Gastrocnemius medialis (tissue), 4 donors: Measurements from ENCODE around the gene TUB. TPM values are rescaled to one million over a fixed set of nuclear protein-coding genes. Genes with fewer than 3 reads are reported as not detected.

Experiments used
- ATAC-seq, 2 donors: fragments of 150-250 bp; one replicate each; pipeline ENCODE4 v1.9.1; 2016
- DNase-seq, 2 donors: peaks; one replicate each; pipeline ENCODE4 v3.0.0-alpha.2; 2019
- H3K27ac ChIP-seq, 4 donors: fragments of 200-600 bp; sonication (generic); 1 replicate in 1 of 4; 2 replicates in 3 of 4; pipeline ENCODE4 v1.5.1; 2016 to 2018; ENCODE audit warnings: mild to moderate bottlenecking in 2 of 4, moderate library complexity in 1 of 4
- H3K27me3 ChIP-seq, 3 donors: fragments of 200-600 bp; sonication (generic) in 2 of 3; 1 replicate in 1 of 3; 2 replicates in 2 of 3; pipeline versions ENCODE4 v1.5.1 to v1.6.0; 2016 to 2019; ENCODE audit warnings: mild to moderate bottlenecking in 1 of 3, moderate library complexity in 1 of 3
- H3K36me3 ChIP-seq, 2 donors: fragments of 200-600 bp; sonication (generic) in 1 of 2; one replicate each; pipeline ENCODE4 v1.5.1; 2017 to 2018
- H3K4me1 ChIP-seq, 2 donors: fragments of 200-600 bp; sonication (generic) in 1 of 2; one replicate each; pipeline ENCODE4 v1.5.1; 2016 to 2017; ENCODE audit warnings: mild to moderate bottlenecking in 2 of 2
- H3K4me3 ChIP-seq, 4 donors: fragments of 200-600 bp; sonication (generic) in 3 of 4; 1 replicate in 1 of 4; 2 replicates in 3 of 4; pipeline ENCODE4 v1.5.1; 2016 to 2019; ENCODE audit warnings: mild to moderate bottlenecking in 2 of 4
- H3K9me3 ChIP-seq, 3 donors: fragments of 200-600 bp; sonication (generic) in 2 of 3; 1 replicate in 1 of 3; 2 replicates in 2 of 3; pipeline ENCODE4 v1.5.1; 2016 to 2019
- CTCF ChIP-seq, 5 experiments: fragments of 450-650 bp in 3 of 5; fragments of 200-600 bp in 2 of 5; sonication (generic) in 2 of 5; IDR thresholded peaks in 4 of 5; conservative IDR thresholded peaks in 1 of 5; 1 replicate in 4 of 5; 2 replicates in 1 of 5; pipeline ENCODE4 v1.5.1; 2016 to 2019; ENCODE audit warnings: antibody characterized with exemption in 5 of 5, mild to moderate bottlenecking in 3 of 5, moderate library complexity in 3 of 5
- POLR2A ChIP-seq, 2 donors: fragments of 450-650 bp; IDR thresholded peaks; one replicate each; pipeline ENCODE4 v1.6.1; 2017; ENCODE audit warnings: antibody characterized with exemption in 2 of 2, mild to moderate bottlenecking in 2 of 2, moderate library complexity in 2 of 2
- in situ Hi-C, 4 donors: fragments of 200-750 bp; cut with MboI; loops; one replicate each; pipeline versions ENCODE4 v1.15.0 to v1.8.0; 2017; ENCODE audit warnings: low sequenced_read_pairs in 4 of 4
- intact Hi-C: fragments of 100-400 bp; cut with DNase I; formaldehyde crosslinking; loops from one replicate; pipeline ENCODE4 v1.15.1; 2023; ENCODE audit warnings: low total_unique reads
- total RNA-seq, 4 donors: library from RNA; depleted of rRNA; stranded (reverse); fragments of >200 nt; gene quantifications; one replicate each; pipeline versions ENCODE4 v1.1.0 to v1.2.3, GENCODE V29; 2016

TUB gene
- total RNA-seq, 4 donors from 2014 or later, result 0.71 to 1.2 (median 1.1) TPM

DNA sequence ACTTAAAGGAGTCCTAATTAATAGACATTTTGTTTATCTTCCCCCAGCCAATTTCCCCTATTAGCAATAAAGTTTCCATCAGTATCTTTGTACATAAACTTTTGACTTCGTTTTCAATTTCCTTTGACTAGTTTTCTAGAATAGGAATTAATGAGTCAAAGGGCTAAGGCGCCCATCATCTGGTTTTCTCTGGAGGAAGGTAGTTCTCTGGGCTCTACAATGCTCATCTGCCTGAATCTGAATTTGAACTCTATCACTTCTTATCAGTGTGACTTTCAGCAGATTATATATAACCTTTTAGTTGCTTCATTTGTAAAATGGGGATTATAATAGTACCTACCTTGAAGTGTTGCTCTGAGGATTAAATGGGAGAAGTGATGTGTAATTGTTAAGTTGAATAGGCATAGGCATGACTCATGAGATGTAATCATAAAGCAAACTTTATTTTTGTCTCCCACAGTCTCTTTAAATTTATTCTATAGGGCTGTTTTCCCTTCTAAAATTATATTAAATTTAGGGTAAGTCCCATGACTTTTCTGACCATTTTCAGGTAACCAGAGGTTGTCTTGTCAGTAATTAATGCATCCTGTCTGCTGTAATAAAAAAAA lies 5.8 kb upstream of the TUB start:
- Histone ChIP-seq H3K27ac (no peak overlapping the region), H3K27me3 (no peaks in the 10 kb centered on the region), H3K36me3 (no peaks in the 10 kb centered on the region), H3K4me1 (no peaks in the 10 kb centered on the region), H3K4me3 (no peak overlapping the region), H3K9me3 (no peaks in the 10 kb centered on the region)
- no peak for TF ChIP-seq CTCF (IDR thresholded peaks at IDR 0.05 in 4 of 5, conservative IDR thresholded peaks at IDR 0.05 in 1 of 5)
- no peak for TF ChIP-seq POLR2A (IDR thresholded peaks at IDR 0.05)
- in situ Hi-C loops (no loop called here), intact Hi-C loops (loop anchor here (2.0 kb wide), 1 partner anchor 20 kb away; no protein-coding TSS in a partner anchor)
- ATAC-seq (no peak), DNase-seq (no peak)

DNA sequence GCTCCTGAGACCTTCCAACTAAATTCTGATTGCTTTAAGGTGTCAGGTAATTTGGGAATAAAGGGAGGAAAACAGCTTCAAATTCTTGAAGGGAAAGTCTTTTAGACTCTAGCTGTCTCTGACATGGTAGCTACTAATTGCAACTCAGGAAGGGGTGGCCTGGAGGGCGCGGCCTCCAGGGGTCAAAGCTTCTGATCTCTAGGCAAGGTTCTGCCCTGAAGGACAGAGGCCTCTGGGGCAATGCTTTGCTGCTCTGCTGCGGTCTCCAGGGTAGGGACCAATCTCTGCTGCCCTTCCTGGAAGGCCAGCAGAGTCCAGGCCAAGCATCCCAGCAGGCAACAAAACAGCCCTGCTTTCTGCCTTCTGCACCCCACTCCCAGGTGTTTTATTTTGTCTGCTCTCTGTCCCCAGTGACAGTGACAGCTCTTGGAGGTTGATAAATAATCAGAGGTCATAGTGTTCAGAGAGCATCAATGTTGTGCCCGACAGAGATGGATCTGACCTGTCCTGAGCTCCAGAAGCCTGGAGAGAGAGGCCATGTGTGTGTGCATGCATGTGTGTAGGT lies 1.8 kb upstream of the TUB start:
- in situ Hi-C loops (no loop called here), intact Hi-C loops (no loop called here)
- ATAC-seq, result no peak
- Histone ChIP-seq H3K36me3 (no peaks in the 10 kb centered on the region), H3K9me3 (no peaks in the 10 kb centered on the region), H3K27me3 (peaks cover 0 to 5% (median 0%) of the 10 kb centered on the region in 3 donors), H3K4me1 (peaks cover 0 to 11% of the 10 kb centered on the region in 2 donors), H3K27ac (no peak overlapping the region), H3K4me3 (no peak overlapping the region)
- no peak for DNase-seq
- TF ChIP-seq CTCF (IDR thresholded peaks at IDR 0.05 in 4 of 5, conservative IDR thresholded peaks at IDR 0.05 in 1 of 5) (no peak), POLR2A (IDR thresholded peaks at IDR 0.05) (no peak)

- Histone ChIP-seq H3K27ac (no peak overlapping the region), H3K9me3 (no peaks in the 10 kb centered on the region), H3K36me3 (no peaks in the 10 kb centered on the region), H3K27me3 (peaks cover 0 to 5% (median 0%) of the 10 kb centered on the region in 3 donors), H3K4me1 (peaks cover 0 to 11% of the 10 kb centered on the region in 2 donors), H3K4me3 (peak overlapping the region in 1 of 4 donors; percentile 52)
- intact Hi-C loops (no loop called here), in situ Hi-C loops (no loop called here)
- TF ChIP-seq CTCF (IDR thresholded peaks at IDR 0.05 in 4 of 5, conservative IDR thresholded peaks at IDR 0.05 in 1 of 5) (no peak), POLR2A (IDR thresholded peaks at IDR 0.05) (no peak)
- DNase-seq (no peak), ATAC-seq (no peak)
Observed at GRCh38 chr11:8080069-8080670, 841 bp upstream of the TUB start.

DNA sequence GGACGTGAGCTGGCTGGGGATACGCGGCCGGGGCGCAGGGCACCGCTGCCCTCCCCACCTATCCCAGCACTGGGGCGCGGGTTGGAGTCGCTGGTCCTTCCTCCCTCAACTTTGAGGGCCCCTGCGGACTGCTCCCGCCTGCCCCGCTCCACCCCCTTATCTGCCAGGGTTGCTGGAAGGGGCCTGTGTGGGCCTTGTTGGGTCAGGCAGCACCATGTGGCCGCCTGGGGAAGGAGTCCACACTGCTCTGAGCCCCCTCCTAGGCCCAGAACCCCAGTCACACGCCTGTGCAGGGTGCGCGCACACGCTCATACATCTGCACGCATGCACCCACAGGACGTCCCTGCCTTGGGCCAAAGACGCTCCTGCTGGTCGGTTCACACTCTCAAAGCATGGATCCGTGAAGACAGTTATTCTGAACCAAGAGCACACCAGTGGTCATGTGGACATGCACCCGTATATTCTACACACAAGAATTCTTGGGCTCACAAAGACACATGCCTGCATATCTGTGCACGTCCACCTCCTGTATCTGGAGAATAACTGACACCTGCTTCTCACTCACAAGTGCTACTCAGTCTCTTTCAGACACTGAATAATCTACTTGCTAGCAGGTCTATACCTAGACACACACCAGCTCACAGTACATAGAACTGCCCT lies 710 bp downstream of the TUB start:
- in situ Hi-C loops, result no loop called here
- Histone ChIP-seq H3K9me3 (no peaks in the 10 kb centered on the region), H3K27ac (no peak overlapping the region), H3K4me3 (peak overlapping the region; percentile 47 to 62 (median 53)), H3K27me3 (peaks cover 0 to 5% (median 0%) of the 10 kb centered on the region in 3 donors), H3K36me3 (no peaks in the 10 kb centered on the region), H3K4me1 (peaks cover 0 to 11% of the 10 kb centered on the region in 2 donors)
- TF ChIP-seq POLR2A (IDR thresholded peaks at IDR 0.05) (no peak), CTCF (IDR thresholded peaks at IDR 0.05 in 4 of 5, conservative IDR thresholded peaks at IDR 0.05 in 1 of 5) (no peak)
- peak in 1 of 2 donors; percentile 16 for ATAC-seq
- intact Hi-C loops, result no loop called here
- DNase-seq, result no peak
